SK-MEL-5 (cell line): ENCODE data around the gene OSCP1. TPM values are rescaled to one million over a fixed set of nuclear protein-coding genes. Genes with fewer than 3 reads are reported as not detected.
A peak's percentile ranks its signal among the peaks of the same experiment; 100 is the strongest.
"Not testable (repeated sequence)": the region's sequence is repeated elsewhere in the genome, so short reads cannot be mapped to it uniquely, and the experiment has no call there.

Experiments used
- DNase-seq: peaks from one replicate; pipeline ENCODE4 v3.0.0-alpha.2; 2016; ENCODE audit warnings: low read depth, low spot score
- in situ Hi-C: cut with HindIII; loops from 2 replicates; pipeline ENCODE4 v1.10.0; 2016; ENCODE audit warnings: low sequenced_read_pairs, high pct_unique_total_duplicates, low pct_unique_long_range_greater_than_20kb
- total RNA-seq: library from RNA; depleted of rRNA; stranded (reverse); fragments of >200 nt; shearing (Covaris generic); gene quantifications from 2 replicates; pipeline ENCODE4 v1.2.3, GENCODE V29; 2014

Gene OSCP1
- total RNA-seq, 1 experiment from 2014 or later = 5.2 TPM

DNA sequence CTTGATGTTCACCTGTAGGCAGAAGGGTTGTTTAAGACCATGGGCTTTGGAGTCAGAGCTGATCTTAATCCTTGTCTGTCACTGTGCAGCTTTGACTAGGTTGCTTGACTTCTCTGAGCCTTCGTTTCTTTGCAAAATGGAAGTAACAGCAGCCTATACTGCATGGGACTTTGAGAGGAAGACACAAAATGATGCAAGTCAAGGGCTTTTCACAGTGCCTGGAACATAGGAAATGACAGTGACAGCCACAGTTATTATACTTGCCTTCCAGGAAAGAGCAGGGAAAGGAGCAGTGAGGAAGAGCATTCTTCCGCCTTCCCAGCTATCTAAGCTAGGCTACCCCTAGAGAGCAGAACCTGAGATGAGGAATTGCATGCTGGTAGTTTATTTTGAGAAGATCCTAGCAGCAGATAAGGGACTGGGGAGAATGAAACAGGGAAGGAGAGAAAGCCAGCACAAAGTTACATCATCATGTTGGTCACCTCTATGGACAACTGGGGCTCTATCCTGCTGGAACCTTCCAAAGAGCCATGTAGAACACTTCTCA, 29.3 kb upstream of the OSCP1 start:
- in situ Hi-C loops = no loop called here
- DNase-seq = no peak

DNA sequence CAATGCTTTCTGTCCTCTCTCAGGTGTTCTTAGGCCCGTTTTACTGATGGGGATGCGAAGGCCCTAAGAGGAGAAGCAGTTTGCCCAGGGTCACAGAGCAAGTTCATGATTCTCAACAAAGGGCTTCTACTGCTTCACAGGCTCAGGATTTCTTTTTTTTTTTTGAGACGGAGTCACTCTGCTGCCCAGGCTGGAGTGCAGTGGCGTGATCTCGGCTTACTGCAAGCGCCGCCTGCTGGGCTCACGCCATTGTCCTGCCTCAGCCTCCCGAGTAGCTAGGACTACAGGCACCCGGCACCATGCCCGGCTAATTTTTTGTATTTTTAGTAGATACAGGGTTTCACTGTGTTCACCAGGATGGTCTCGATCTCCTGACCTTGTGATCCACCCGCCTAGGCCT, 27.4 kb upstream of the OSCP1 start:
- DNase-seq, in situ Hi-C loops: not testable (repeated sequence)

- DNase-seq = no peak
- in situ Hi-C loops = no loop called here
Observed at GRCh38 chr1:36476945-36477344, 26.7 kb upstream of the OSCP1 start.

- in situ Hi-C loops = no loop called here
- no peak for DNase-seq
Observed at GRCh38 chr1:36475910-36476604, 25.8 kb upstream of the OSCP1 start.

- in situ Hi-C loops = no loop called here
- DNase-seq = no peak
Observed at GRCh38 chr1:36475341-36475740, 25.1 kb upstream of the OSCP1 start.

GRCh38 chr1:36472656-36473055, 22.4 kb upstream of the OSCP1 start:
- in situ Hi-C loops = no loop called here
- no peak for DNase-seq

- in situ Hi-C loops = no loop called here
- no peak for DNase-seq
Observed at GRCh38 chr1:36471830-36472641, 21.8 kb upstream of the OSCP1 start.

GRCh38 chr1:36469163-36469562, 18.9 kb upstream of the OSCP1 start:
- in situ Hi-C loops = no loop called here
- no peak for DNase-seq

DNA sequence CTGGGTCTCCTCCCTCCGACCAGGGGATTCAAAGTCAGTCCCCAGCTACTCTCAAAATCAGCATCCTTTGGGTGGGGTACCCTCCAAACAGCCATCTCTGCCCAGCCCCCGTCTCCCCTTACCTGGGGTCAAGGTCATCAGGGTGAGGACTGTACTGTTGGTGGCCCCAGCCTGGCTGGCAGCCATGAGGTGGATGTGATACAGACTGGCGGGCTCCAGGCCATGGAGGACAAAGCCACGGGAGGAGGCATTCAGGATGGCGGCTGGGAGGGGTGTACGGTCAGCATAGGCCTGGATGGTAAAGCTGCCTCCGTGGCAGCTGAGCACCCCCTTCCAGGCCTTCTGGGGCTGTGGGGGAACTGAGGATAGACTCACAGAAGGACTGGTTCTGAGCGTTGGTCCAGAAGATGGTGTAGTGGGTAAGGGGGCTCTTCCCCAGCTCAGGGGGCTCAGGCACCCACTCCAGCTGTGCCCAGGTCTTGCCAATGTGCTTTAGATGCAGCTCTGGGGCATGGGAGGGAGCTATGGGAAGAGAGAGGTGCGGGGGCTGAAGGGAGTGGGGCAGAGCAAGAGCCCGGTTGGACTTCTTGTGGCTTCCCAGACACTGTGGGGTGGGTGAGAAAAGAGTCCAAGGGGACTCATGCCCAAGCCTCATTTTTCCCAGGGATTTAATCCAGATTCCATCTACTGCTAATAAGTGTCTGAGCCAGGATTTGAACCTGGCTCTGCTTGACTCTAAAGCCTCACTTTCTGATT, 17.6 kb upstream of the OSCP1 start:
- in situ Hi-C loops = no loop called here
- no peak for DNase-seq

GRCh38 chr1:36467027-36467410, 16.8 kb upstream of the OSCP1 start:
- no peak for DNase-seq
- in situ Hi-C loops = no loop called here

- no peak for DNase-seq
- in situ Hi-C loops = no loop called here
Observed at GRCh38 chr1:36466370-36467026, 16.2 kb upstream of the OSCP1 start.

- in situ Hi-C loops = no loop called here
- no peak for DNase-seq
Observed at GRCh38 chr1:36465731-36466369, 15.6 kb upstream of the OSCP1 start.

DNA sequence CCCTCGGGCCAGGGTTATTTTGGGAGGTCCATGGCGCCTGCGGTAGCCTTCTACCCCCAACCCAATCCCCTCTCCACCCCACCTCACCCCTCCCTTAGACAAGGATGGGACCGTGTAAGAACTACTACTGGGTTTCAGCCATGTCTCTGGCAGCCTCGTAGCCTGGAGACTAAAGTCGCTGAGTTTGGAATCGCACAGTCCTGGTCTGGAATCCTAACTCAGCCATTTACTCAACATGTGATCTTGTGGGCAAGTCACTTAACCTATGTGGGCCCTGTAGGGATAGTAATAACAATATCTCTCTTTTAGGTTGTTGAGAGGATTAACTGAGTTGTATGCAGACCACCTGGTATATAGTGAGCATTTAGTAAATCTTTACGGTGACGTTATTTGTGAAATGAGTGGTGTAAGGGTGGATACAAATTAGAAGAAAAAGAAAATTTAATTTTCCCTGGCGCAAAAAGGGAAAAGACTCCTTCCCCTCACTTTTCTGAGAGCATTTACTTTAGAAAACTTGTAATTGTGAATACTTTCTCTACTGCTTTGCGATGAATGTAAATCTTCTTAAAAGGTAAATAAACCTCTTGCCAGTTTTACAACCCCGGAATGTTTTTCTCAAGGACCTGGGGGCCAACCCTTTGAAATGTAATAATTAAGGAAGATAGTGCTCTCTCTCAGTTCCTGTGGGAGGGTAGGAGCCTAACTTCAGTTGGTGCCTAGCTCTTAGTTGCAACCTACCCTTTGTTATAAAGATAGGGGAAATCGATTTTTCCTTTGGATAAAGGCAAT, 14.5 kb upstream of the OSCP1 start:
- DNase-seq = peak; percentile 49
- in situ Hi-C loops = no loop called here

DNA sequence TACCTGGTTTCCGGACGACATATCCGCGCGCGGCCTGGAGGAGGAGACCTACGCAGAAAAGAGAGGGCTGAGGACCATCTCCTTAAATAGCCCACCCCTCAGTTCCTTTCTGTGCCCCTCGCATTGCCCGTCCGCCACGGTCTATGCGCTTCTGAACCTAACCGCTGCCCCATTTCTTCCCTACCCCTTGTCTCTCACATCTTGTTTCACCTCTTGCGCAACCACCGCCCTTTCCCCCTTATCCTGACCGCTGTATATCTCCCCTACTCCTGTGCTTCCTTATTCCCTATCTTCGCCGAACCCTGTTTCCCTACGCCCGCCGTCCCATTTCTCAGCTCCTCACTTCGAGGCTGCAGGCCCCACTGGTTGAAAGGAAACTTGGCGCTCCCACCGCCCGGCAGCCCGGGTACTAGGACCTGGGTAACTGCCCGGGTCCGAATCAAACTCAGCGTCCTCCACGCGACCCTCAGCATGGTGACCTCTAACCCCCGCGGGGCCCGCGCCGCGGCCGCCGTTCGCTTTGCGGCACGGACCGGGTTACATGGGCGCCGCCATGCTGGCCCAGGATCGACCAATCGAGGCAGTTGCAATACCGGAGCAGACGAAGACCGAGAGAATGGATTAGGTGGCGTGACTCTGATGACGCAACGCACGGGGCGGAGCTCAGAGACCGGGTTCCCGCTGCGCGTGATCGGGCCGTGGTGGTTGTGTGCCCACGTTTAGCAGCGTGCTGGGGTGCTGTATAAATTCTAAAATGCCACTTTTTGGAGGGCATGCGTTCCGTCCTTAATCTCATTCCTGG, 13.8 kb upstream of the OSCP1 start, which contains the start of gene MRPS15:
Gene MRPS15 (minus strand): TSS at position 582 of the 802 bp plus-strand sequence. CDS start 109 bp downstream, at position 473.
- in situ Hi-C loops = no loop called here
- DNase-seq = peak; percentile 95

DNA sequence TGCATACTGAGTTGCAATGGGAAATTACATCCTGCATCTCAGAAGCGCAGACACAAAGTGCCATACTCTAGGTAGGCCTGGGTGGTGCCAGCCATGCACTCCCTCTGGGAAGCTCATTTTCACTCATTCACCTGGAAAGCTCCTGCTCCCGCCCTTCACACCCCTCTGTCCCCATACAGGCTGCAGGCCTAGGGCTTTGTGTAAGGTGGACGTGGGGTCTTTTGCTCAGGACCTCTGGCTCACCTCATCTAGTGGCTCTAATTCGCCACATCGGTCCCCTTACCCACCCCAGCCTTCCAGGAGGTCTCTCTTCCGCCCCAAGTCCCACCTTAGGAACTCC, 13.2 kb upstream of the OSCP1 start:
- no peak for DNase-seq
- in situ Hi-C loops = no loop called here

GRCh38 chr1:36458910-36459309, 8.7 kb upstream of the OSCP1 start:
- in situ Hi-C loops = no loop called here
- no peak for DNase-seq
